ENCODE results near the gene CD247.

Gene CD247

GRCh38 chr1:167404908-167405307 is 113.4 kb downstream of the CD247 start:
- Histone ChIP-seq H3K27me3 (ENCODE audit: control insufficient read depth in 1 of 2, insufficient read depth in 2 of 2, low read length in 2 of 2) (no peaks in the 10 kb centered on the region), H3K4me1 (ENCODE audit: control insufficient read depth, insufficient read depth, low read length) (no peaks in the 10 kb centered on the region), H3K9ac (ENCODE audit: low read length in 2 of 2) (no peak overlapping the region), H3K27ac (ENCODE audit: low read length) (no peak overlapping the region), H3K9me3 (ENCODE audit: control insufficient read depth in 2 of 2, low read length in 2 of 2) (no peaks in the 10 kb centered on the region), H3K36me3 (ENCODE audit: control insufficient read depth in 2 of 2, insufficient read depth in 2 of 2, low read length in 2 of 2) (peaks cover 5 to 19% of the 10 kb centered on the region in 2 donors), H3K4me3 (ENCODE audit: low read length in 2 of 2) (no peak overlapping the region)

DNA sequence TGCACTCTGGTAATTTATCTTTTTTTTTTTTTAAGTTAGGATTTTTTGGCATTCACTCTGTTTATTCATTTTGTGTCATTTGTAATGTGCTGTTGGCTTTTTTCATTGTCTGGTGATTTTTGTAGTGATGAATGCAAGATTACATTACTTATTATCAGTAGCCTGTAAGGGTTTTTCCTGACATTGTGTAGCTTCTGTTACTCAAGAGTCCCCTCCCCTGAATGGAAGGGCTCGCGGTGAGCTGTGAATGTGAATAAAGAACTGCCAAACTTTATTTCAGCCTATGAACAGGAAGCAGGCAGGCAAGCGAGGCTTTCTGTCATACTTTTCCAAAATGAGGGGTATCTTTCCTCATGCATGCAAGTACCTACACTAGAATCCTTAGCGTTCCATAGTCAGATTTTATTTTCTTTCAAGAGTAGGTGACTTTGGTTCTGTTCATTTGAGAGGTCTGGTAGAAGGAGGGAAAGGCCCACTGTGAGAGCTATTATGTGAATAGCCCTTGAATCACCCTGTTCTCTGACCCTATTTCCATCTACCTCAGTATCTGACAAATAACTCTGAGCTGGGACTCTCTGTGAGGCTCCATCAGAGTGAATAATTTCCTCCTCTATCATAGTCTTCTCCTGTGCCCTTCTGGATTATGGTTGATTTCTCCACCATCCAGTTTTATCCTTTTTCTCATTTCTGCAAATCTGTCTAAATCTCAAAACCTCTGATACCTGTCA is 114.0 kb downstream of the CD247 start:
- H3K27ac ChIP-seq (ENCODE audit: low read length): no peak overlapping the region
- no peak overlapping the region for H3K4me3 ChIP-seq (ENCODE audit: low read length in 2 of 2)
- no peak overlapping the region for H3K9ac ChIP-seq (ENCODE audit: low read length in 2 of 2)
- no peaks in the 10 kb centered on the region for H3K27me3 ChIP-seq (ENCODE audit: control insufficient read depth in 1 of 2, insufficient read depth in 2 of 2, low read length in 2 of 2)
- H3K36me3 ChIP-seq (ENCODE audit: control insufficient read depth in 2 of 2, insufficient read depth in 2 of 2, low read length in 2 of 2): peaks cover 5 to 19% of the 10 kb centered on the region in 2 donors
- no peaks in the 10 kb centered on the region for H3K9me3 ChIP-seq (ENCODE audit: control insufficient read depth in 2 of 2, low read length in 2 of 2)
- no peaks in the 10 kb centered on the region for H3K4me1 ChIP-seq (ENCODE audit: control insufficient read depth, insufficient read depth, low read length)

- Histone ChIP-seq H3K27me3 (ENCODE audit: control insufficient read depth in 1 of 2, insufficient read depth in 2 of 2, low read length in 2 of 2) (no peaks in the 10 kb centered on the region), H3K36me3 (ENCODE audit: control insufficient read depth in 2 of 2, insufficient read depth in 2 of 2, low read length in 2 of 2) (peaks cover 12 to 27% of the 10 kb centered on the region in 2 donors), H3K9me3 (ENCODE audit: control insufficient read depth in 2 of 2, low read length in 2 of 2) (no peaks in the 10 kb centered on the region), H3K4me3 (ENCODE audit: low read length in 2 of 2) (no peak overlapping the region), H3K9ac (ENCODE audit: low read length in 2 of 2) (no peak overlapping the region), H3K4me1 (ENCODE audit: control insufficient read depth, insufficient read depth, low read length) (no peaks in the 10 kb centered on the region), H3K27ac (ENCODE audit: low read length) (no peak overlapping the region)
These were observed 117.0 kb downstream of the CD247 start for GRCh38 chr1:167401260-167401873.

GRCh38 chr1:167400359-167400953 is 117.9 kb downstream of the CD247 start:
- no peak overlapping the region for H3K4me3 ChIP-seq (ENCODE audit: low read length in 2 of 2)
- H3K9ac ChIP-seq (ENCODE audit: low read length in 2 of 2): no peak overlapping the region
- no peaks in the 10 kb centered on the region for H3K9me3 ChIP-seq (ENCODE audit: control insufficient read depth in 2 of 2, low read length in 2 of 2)
- peaks cover 20 to 30% of the 10 kb centered on the region in 2 donors for H3K36me3 ChIP-seq (ENCODE audit: control insufficient read depth in 2 of 2, insufficient read depth in 2 of 2, low read length in 2 of 2)
- no peaks in the 10 kb centered on the region for H3K27me3 ChIP-seq (ENCODE audit: control insufficient read depth in 1 of 2, insufficient read depth in 2 of 2, low read length in 2 of 2)
- H3K27ac ChIP-seq (ENCODE audit: low read length): no peak overlapping the region
- no peaks in the 10 kb centered on the region for H3K4me1 ChIP-seq (ENCODE audit: control insufficient read depth, insufficient read depth, low read length)

DNA sequence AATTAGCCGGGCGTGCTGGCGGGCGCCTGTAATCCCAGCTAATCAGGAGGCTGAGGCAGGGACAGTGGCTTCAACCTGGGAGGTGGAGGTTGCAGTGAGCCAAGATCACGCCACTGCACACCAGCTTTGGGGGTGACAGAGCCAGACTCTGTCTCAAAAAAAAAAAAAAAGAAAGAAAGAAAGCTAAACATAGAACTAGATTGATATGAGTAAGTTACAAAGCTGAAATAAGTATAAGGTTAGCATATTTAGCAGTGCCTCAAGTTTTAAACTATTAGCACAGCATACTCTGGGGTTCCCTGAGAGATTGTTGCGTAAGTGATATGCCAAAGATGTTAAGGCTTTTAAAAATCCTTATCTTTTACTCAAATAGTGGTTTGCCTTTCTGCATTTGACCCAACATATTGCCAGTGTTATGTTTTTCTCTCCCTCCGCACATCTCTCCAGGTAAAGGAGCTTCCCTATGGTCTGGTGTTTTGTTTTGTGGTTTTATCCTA is 126.1 kb downstream of the CD247 start:
- no peaks in the 10 kb centered on the region for H3K4me1 ChIP-seq (ENCODE audit: control insufficient read depth, insufficient read depth, low read length)
- H3K36me3 ChIP-seq (ENCODE audit: control insufficient read depth in 2 of 2, insufficient read depth in 2 of 2, low read length in 2 of 2): peaks cover 10 to 14% of the 10 kb centered on the region in 2 donors
- H3K27ac ChIP-seq (ENCODE audit: low read length): no peak overlapping the region
- no peaks in the 10 kb centered on the region for H3K27me3 ChIP-seq (ENCODE audit: control insufficient read depth in 1 of 2, insufficient read depth in 2 of 2, low read length in 2 of 2)
- H3K4me3 ChIP-seq (ENCODE audit: low read length in 2 of 2): no peak overlapping the region
- H3K9ac ChIP-seq (ENCODE audit: low read length in 2 of 2): no peak overlapping the region
- H3K9me3 ChIP-seq (ENCODE audit: control insufficient read depth in 2 of 2, low read length in 2 of 2): no peaks in the 10 kb centered on the region

GRCh38 chr1:167388976-167389375 is 129.4 kb downstream of the CD247 start:
- H3K27me3 ChIP-seq (ENCODE audit: control insufficient read depth in 1 of 2, insufficient read depth in 2 of 2, low read length in 2 of 2): no peaks in the 10 kb centered on the region
- no peak overlapping the region for H3K27ac ChIP-seq (ENCODE audit: low read length)
- H3K4me3 ChIP-seq (ENCODE audit: low read length in 2 of 2): no peak overlapping the region
- no peaks in the 10 kb centered on the region for H3K9me3 ChIP-seq (ENCODE audit: control insufficient read depth in 2 of 2, low read length in 2 of 2)
- peaks cover 4 to 16% of the 10 kb centered on the region in 2 donors for H3K36me3 ChIP-seq (ENCODE audit: control insufficient read depth in 2 of 2, insufficient read depth in 2 of 2, low read length in 2 of 2)
- no peak overlapping the region for H3K9ac ChIP-seq (ENCODE audit: low read length in 2 of 2)
- no peaks in the 10 kb centered on the region for H3K4me1 ChIP-seq (ENCODE audit: control insufficient read depth, insufficient read depth, low read length)

DNA sequence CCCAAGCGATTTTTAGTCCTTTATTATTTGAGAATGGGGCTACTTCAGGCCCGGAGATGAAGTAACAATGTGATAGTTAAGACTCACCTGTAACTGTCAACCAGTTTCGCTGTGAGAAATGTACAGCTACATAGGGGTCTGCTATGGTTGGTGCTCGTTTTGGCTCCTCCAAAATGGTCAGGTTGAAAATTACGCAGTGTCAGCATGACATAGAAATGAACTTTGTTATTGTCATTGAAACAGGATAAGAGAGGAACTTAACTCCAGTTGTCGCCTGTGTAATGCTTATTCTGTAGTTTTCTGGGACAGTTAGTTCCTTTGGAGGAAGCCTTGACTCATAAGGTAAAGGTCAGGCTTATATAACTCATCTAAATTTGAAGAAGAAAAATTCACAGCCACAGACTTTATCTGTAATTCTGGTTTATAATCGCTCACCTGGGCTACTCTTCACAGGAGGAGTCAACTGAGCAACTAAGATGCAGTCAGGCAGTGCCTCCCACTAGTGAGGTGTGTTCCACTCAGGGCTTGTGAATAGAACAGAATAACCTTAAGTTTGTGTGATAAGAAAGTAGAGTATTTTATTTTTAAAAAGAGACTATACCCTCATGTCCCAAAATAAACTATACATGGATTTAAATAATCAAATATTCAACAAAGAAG is 130.9 kb downstream of the CD247 start:
- Histone ChIP-seq H3K27ac (ENCODE audit: low read length) (no peak overlapping the region), H3K36me3 (ENCODE audit: control insufficient read depth in 2 of 2, insufficient read depth in 2 of 2, low read length in 2 of 2) (peaks cover 4 to 16% of the 10 kb centered on the region in 2 donors), H3K9me3 (ENCODE audit: control insufficient read depth in 2 of 2, low read length in 2 of 2) (no peaks in the 10 kb centered on the region), H3K4me1 (ENCODE audit: control insufficient read depth, insufficient read depth, low read length) (no peaks in the 10 kb centered on the region), H3K9ac (ENCODE audit: low read length in 2 of 2) (no peak overlapping the region), H3K27me3 (ENCODE audit: control insufficient read depth in 1 of 2, insufficient read depth in 2 of 2, low read length in 2 of 2) (no peaks in the 10 kb centered on the region), H3K4me3 (ENCODE audit: low read length in 2 of 2) (no peak overlapping the region)

Measured in stomach smooth muscle (tissue), 2 donors.